Medulla oblongata (tissue), 1 donor: ENCODE measurements around the gene RSU1.

Experiments
- DNase-seq: peaks from one replicate; pipeline ENCODE4 v3.0.0-alpha.2; 2015; ENCODE audit errors: extremely low spot score

RSU1 gene

GRCh38 chr10:16741540-16741939 lies 75.7 kb downstream of the RSU1 start:
- no peak for DNase-seq

GRCh38 chr10:16737420-16737819 lies 79.8 kb downstream of the RSU1 start:
- no peak for DNase-seq

- DNase-seq: no peak
Measured at GRCh38 chr10:16735671-16736070, 81.6 kb downstream of the RSU1 start.

GRCh38 chr10:16732376-16732775 lies 84.8 kb downstream of the RSU1 start:
- no peak for DNase-seq

- DNase-seq: no peak
Measured at GRCh38 chr10:16728266-16728665, 89.0 kb downstream of the RSU1 start.

DNA sequence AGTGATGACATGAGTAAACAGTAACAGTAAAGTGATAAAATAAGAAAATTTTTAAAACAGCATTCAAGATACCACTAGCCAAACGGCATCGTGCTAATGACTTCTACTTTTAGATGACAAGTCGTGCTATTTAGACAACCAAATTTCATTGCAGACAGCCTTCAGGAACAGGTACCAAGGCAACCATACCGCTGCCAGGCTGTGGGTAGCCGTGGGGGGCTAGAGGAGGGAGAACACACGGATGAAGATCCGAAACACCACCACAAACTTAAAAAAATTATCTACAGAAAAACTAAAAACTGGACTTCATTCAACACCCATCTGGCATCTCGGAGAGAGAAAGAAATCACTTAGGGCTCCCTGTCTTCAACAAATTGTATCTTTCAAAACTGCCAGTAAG lies 89.6 kb downstream of the RSU1 start:
- DNase-seq: no peak

DNA sequence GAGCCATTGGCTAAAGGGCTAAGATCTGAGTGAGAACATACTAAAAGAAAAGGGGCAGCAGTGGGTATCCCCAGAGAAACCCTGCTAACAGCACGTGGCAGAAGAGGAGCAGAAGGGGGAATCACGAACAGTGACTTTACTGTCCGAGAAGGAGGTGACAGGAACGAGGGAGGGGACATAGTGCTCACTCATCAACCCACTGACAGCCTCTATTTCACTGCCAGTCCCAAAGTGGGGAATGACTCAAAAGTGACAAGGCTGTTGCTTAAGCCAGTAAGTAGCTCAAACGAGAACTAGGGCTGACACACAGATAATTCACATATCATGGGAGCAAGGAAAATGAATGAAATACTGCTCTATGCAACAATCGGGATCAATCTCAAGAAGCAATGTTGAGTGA lies 92.7 kb downstream of the RSU1 start:
- peak; percentile 3 for DNase-seq

- no peak for DNase-seq
Measured at GRCh38 chr10:16720812-16721211, 96.4 kb downstream of the RSU1 start.

DNA sequence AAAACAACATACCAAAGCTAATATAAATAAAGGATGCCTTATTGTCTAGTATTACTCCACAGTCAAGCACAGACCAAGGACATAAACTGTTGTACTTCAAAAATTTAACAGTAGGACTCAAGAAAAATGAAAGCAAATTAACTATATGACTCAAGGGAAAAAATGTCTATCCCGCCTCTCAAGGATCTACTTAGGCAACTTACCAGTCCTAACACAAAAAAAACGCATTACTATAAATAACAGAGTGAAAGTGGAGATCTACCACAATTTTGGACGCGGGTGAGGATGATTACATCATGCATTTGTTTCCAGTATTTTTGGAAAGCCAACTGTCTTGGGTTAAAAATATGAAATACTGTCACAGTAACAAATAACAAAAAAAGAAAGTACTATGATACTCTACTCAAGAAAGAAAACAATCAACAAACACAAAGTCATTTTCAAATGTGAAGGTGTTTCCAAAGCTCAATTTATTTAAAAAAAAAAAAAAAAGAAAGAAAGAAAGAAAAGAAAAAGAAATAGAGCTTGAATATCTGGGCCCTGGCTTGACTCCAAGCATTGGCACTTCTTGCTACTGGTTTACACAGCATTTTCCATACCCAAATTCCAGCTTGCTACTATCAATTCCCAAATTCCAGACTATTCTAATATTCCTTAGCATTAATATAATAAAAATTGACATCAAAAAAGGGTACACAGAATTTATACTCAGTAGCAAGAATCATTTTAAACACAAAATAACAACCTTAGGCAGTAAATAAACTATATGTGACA lies 99.4 kb downstream of the RSU1 start:
- DNase-seq: no peak

GRCh38 chr10:16716051-16716450 lies 101.2 kb downstream of the RSU1 start:
- DNase-seq: no peak

- DNase-seq: no peak
Measured at GRCh38 chr10:16713290-16713689, 103.9 kb downstream of the RSU1 start.

DNA sequence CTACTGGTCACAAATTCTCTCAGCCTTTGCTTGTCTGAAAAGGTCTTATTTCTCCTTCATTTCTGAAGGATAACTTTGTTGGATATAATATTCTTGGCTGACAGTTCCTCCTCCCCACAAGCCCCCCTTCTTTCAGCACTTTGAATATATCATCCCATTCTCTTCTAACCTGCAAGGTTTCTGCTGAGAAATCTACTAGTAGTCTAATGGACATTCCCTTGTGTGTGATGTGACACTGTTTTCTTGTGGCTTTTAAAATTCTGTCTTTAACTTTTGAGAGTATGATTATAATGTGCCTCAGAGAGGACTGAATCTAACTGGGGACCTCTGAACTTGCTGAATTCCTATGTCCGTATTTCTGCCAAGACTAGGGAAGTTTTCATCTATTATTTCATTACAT lies 104.3 kb downstream of the RSU1 start:
- no peak for DNase-seq

DNA sequence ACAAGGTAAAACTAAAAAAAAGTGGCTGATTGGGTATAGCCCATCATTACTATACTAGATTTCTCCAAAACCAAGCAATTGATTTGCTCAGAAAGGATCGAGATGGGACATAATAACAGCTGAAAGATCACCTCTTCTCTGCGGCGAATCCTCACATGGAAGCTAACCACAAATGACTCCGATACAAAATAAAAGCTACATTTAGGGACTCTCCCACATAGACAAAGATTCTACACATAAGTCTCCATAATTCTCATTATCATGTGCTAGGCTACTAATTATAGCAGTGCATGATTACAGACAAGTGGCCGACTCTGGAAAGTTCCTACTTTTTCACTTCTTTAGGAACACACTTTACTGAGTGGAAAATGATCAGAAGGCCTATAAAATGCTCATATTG lies 116.9 kb downstream of the RSU1 start:
- no peak for DNase-seq

- no peak for DNase-seq
Measured at GRCh38 chr10:16699435-16700057, 117.7 kb downstream of the RSU1 start.

- no peak for DNase-seq
Measured at GRCh38 chr10:16698461-16698860, 118.8 kb downstream of the RSU1 start.

DNA sequence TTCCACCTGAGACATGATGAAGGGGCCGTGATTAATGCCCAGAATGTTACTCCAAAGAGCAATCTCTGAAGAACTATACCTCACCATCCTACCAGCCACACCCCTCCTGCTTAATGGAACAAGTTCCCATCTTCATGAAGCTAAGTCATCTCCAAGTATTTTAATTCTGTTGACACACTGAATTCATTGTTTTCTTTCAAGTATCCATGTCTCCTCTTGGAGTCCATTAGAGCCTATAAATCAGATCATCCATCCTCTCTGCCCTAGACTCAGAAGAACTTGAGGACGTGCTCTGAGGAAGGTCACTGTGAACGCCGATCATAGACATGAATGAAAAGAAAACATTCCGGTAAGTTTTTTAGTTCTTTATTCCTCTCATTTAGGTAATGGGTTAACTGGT lies 126.8 kb downstream of the RSU1 start:
- DNase-seq: no peak

DNA sequence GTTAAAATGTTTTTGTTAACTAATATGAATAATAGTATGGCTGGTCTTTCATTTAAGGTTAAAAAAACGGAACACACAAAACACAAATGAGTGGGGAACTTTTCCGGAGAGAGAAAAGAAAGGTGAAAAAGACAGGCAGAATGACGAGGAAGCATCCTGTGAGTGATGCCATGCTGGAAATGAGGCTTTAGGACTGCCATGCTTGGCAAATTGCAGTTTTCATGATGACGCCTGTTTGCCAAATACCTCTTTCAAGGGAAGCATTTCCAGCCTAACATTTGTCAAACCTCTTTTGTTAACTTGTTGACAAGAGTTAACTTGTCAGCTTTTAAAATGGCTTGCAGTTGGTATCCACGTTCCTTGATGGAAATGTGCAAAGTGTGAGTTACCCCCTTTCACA lies 127.5 kb downstream of the RSU1 start:
- DNase-seq: no peak

- DNase-seq: no peak
Measured at GRCh38 chr10:16689227-16689626, 128.0 kb downstream of the RSU1 start.

DNA sequence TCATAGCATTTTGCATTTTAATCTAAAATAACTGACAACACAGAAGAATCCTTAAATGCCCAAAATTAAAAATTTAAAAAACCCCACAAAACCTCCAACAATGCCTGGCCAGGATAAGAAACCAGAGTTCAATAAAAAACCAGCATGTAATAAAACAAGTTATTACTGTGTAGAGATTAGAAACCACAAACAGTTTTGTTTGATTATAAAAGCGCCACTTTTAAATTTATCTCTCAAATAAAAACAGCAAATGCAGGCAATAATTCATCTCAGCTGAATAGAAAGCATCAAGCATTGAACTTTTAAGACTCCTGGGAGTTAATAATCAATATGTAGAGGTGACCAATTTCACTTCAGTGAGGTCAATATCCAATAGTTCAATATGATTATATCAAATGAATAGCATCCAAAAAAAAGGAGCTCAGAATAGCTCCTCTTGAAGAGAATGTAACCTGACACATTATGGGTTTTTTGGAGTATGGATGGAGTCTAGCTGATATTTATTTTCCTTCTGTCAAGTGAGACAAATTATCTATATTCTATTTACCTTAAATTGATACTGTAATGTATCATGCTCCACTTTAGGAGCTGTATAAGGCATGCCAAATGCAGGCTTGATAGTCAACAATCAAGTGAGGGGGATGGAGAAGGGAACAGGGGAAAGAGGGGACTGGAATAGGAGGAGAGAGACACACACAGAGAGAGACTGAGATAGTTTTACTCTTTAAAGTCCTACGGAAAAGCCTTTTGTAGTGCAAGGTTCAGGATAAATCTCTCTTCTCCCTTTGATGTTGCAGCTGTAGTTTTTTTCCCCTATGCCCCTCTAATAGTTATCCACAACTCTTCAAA lies 130.9 kb downstream of the RSU1 start:
- DNase-seq: no peak

DNA sequence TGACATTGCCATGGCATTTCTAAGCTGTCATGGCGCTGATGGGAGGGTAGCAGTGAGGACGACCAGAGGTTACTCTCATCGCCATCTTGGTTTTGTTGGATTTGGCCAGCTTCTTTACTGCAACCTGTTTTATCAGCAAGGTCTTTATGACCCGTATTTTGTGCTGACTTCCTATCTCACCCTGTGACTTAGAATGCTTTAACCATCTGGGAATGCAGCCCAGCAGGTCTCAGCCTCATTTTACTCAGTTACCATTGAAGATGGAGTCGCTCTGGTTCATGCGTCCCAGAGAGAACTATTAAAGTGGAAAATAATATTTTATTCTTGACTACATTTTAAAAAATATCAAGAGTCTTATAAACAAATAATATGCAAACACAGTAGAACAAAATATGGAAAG lies 131.7 kb downstream of the RSU1 start:
- DNase-seq: no peak

- no peak for DNase-seq
Measured at GRCh38 chr10:16681521-16681920, 135.7 kb downstream of the RSU1 start.

GRCh38 chr10:16679511-16679910 lies 137.7 kb downstream of the RSU1 start:
- no peak for DNase-seq

- no peak for DNase-seq
Measured at GRCh38 chr10:16675334-16675733, 141.9 kb downstream of the RSU1 start.
